Pancreas (tissue), 10 donors: ENCODE data around the gene FAM241A. TPM values are rescaled to one million over a fixed set of nuclear protein-coding genes. Genes with fewer than 3 reads are reported as not detected.
A peak's percentile ranks its signal among the peaks of the same experiment; 100 is the strongest.
"Not testable (repeated sequence)": the region's sequence is repeated elsewhere in the genome, so short reads cannot be mapped to it uniquely, and the experiment has no call there.

ENCODE experiments used
- ATAC-seq, 4 donors: fragments of 200-7000 bp; cut with Tn5 transposase; one replicate each; pipeline versions ENCODE4 v1.8.0 to v1.9.1; 2020; ENCODE audit warnings: mild to moderate bottlenecking in 4 of 4, moderate library complexity in 4 of 4
- DNase-seq, 6 donors: peaks; one replicate each; pipeline ENCODE4 v3.0.0-alpha.2; 2020
- FAIRE-seq: peaks from 2 replicates; lab custom pipeline; 2012; peaks lifted over from hg19 to GRCh38; lab: Jason Lieb, UNC
- H3K27ac ChIP-seq, 4 donors: fragments of 200-600 bp; sonication (generic); 1 replicate in 3 of 4; 2 replicates in 1 of 4; pipeline versions ENCODE4 v1.5.0 to v1.8.0; 2020
- H3K27me3 ChIP-seq, 4 donors: fragments of 200-600 bp; one replicate each; pipeline ENCODE4 v1.8.0; 2021
- H3K36me3 ChIP-seq, 3 donors: fragments of 200-600 bp; sonication (generic) in 1 of 3; one replicate each; pipeline versions ENCODE4 v1.5.0 to v1.8.0; 2020 to 2021
- H3K4me1 ChIP-seq, 3 donors: fragments of 200-600 bp; one replicate each; pipeline ENCODE4 v1.8.0; 2021
- H3K4me3 ChIP-seq, 4 donors: fragments of 200-600 bp; sonication (generic) in 2 of 4; one replicate each; pipeline versions ENCODE4 v1.5.0 to v1.8.0; 2020 to 2021
- H3K9me3 ChIP-seq, 4 donors: fragments of 200-600 bp; one replicate each; pipeline ENCODE4 v1.8.0; 2021
- WGBS, 2 donors: extraction: QIAGEN DNeasy Blood & Tissue Kit; methylation state at CpG; one replicate each; pipeline ENCODE4 v1.1.7; 2013; 5-methylcytosine and 5-hydroxymethylcytosine counted together
- intact Hi-C, 3 donors: fragments of 100-400 bp; cut with DNase I; formaldehyde crosslinking; loops; one replicate each; pipeline versions ENCODE4 v1.11.1 to v1.14.2; 2022
- polyA plus RNA-seq, 2 donors: library from polyadenylated mRNA; stranded (reverse); fragments of 200-250 nt; gene quantifications; one replicate each; pipeline ENCODE4 v1.2.3, GENCODE V29; 2013
- total RNA-seq, 6 donors: library from RNA; stranded (reverse); fragmentation: NEBNext Ultra II Directional in 4 of 6; extraction: Animal tissue kit (Norgen Biotek cat#: 25700) in 4 of 6; gene quantifications; one replicate each; pipeline versions ENCODE4 v1.2.1 to v1.2.4, GENCODE V29; 2021 to 2023
- TF ChIP-seq, protein P1 (sequence below), 4 donors: fragments of 200-600 bp; sonication (generic) in 3 of 4; IDR thresholded peaks; one replicate each; pipeline versions ENCODE4 v1.5.0 to v1.8.0; 2021; ENCODE audit warnings: antibody characterized with exemption in 4 of 4
- donor health status: healthy with polysubstance abuse.
- donor health status: DM: no; HTN: no; CAD: no; lungs with moderate emphysema.
- donor health status: DM: no; HTN: no; CAD: no.
- donor health status: control.
- donor health status: control.
- donor health status: Bipolar disorder and iron deficiency.
- donor health status: DM: yes; HTN: yes; CAD: no.
- donor health status: DM: no; HTN: no; CAD: no.
- donor health status: DM: no; HTN: no; CAD: no.
- donor health status: DM: yes; HTN: yes; CAD: no.

Gene FAM241A
- total and polyA plus RNA-seq, 8 donors: 0.51 to 1.4 (median 0.93) TPM

DNA sequence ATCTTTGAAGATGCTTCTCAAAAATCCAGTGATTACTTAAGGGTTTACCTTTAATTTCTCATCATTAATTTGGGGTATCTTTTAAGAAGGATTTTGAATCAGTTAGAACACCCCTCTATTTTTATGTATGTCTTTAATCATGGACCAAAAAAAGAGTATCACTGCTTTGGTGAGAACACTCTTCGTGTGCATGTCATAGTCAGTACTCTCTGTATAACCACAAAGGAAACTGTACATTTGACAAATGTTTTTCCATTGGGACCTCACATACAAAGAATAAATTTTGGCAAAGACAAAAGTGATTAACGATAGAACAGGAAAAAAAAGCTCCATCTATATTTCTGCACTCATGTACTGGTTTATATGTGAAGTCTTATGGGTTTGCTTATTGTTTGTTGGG is 31.3 kb downstream of the FAM241A start:
- no peak for FAIRE-seq
- ATAC-seq: no peak
- H3K4me3 ChIP-seq: no peak overlapping the region

DNA sequence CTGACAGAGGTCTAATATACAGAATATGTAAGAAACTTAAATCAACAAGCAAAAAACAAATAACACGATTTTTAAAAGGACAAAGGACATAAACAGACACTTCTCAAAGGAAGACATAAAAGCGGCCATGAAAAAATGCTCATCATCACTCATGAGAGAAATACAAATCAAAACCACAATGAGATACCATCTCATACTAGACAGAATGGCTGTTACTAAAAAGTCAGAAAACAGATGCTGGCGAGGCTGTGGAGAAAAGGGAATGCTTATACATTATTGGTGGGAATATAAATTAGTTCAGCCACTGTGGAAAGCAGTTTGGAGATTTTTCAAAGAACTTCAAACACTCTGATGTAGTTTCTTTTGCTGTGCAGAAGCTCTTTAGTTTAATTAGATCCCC is 33.5 kb downstream of the FAM241A start:
- ATAC-seq, H3K4me3 ChIP-seq, H3K9me3 ChIP-seq, H3K27me3 ChIP-seq, intact Hi-C loops, H3K4me1 ChIP-seq, DNase-seq, FAIRE-seq, H3K27ac ChIP-seq, H3K36me3 ChIP-seq: not testable (repeated sequence)
- 87 to 90% methylated on average over 3 of the region's 3 CpGs for WGBS, 2 donors

More for the DNA sequence above, 31.3 kb downstream of the FAM241A start:
- H3K27ac ChIP-seq: no peak overlapping the region
- 73 to 76% methylated on average over 2 of the region's 2 CpGs for WGBS, 2 donors
- TF ChIP-seq, protein P1, sequence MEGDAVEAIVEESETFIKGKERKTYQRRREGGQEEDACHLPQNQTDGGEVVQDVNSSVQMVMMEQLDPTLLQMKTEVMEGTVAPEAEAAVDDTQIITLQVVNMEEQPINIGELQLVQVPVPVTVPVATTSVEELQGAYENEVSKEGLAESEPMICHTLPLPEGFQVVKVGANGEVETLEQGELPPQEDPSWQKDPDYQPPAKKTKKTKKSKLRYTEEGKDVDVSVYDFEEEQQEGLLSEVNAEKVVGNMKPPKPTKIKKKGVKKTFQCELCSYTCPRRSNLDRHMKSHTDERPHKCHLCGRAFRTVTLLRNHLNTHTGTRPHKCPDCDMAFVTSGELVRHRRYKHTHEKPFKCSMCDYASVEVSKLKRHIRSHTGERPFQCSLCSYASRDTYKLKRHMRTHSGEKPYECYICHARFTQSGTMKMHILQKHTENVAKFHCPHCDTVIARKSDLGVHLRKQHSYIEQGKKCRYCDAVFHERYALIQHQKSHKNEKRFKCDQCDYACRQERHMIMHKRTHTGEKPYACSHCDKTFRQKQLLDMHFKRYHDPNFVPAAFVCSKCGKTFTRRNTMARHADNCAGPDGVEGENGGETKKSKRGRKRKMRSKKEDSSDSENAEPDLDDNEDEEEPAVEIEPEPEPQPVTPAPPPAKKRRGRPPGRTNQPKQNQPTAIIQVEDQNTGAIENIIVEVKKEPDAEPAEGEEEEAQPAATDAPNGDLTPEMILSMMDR (IDR thresholded peaks at IDR 0.05): no peak
- H3K36me3 ChIP-seq: no peaks in the 10 kb centered on the region
- H3K9me3 ChIP-seq: no peaks in the 10 kb centered on the region
- no peaks in the 10 kb centered on the region for H3K4me1 ChIP-seq
- no peak for DNase-seq
- intact Hi-C loops: no loop called here
- no peaks in the 10 kb centered on the region for H3K27me3 ChIP-seq

DNA sequence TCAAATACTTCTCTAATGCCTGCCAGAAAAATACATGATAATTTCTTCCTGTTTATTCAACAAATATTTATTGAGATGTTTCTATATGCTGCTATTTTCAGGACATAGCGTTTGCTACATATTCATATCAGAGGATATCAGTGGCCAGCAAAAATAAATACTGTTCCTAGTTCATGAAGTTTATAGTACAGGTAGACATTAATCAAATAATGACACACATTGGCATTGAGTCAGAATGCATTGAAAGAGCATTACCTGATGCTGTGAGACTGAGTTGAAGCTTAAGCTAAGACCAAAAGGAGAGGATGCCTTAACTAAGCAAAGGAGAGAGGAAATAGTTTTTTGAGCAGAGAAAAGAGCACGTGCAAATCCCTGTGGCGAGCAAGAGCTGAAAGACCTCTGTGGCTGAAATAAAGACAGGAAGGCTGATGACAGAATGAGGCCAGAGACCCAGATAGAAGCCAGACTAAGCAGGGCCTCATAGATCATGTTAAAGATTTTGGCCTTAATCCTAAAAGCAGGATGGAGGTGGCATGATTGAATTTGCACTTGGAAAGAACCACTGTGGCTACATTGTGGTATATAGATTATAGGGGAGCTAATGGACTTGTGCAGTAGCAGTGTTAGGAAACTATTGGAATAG is 36.2 kb downstream of the FAM241A start:
- H3K27me3 ChIP-seq: no peaks in the 10 kb centered on the region
- TF ChIP-seq, protein P1 (IDR thresholded peaks at IDR 0.05): no peak
- 61 to 63% methylated on average over 3 of the region's 3 CpGs for WGBS, 2 donors
- intact Hi-C loops: no loop called here
- H3K4me1 ChIP-seq: no peaks in the 10 kb centered on the region
- DNase-seq: no peak
- no peaks in the 10 kb centered on the region for H3K9me3 ChIP-seq
- H3K4me3 ChIP-seq: no peak overlapping the region
- no peak overlapping the region for H3K27ac ChIP-seq
- H3K36me3 ChIP-seq: no peaks in the 10 kb centered on the region
- FAIRE-seq: no peak
- peak in 3 of 4 donors; percentile 23 to 51 (median 34) for ATAC-seq

DNA sequence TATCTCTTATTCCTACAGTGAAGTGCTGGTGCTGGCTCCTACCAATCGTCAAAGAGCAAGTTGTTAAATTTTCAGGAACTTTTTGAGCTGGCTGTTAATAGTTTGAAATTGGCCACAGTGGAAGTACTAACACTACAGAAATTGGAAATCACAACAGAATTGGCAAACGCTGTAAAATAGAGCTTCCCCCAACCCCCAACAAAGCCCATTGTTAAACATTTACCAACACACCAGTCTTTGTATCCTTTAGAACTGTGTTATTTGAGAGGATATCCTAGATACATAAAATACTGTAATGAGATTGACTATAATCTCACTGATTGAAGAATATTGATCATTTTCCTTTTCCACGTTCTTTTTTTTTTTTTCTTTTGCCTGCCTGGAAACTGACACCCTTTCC is 37.4 kb downstream of the FAM241A start:
- intact Hi-C loops: no loop called here
- TF ChIP-seq, protein P1 (IDR thresholded peaks at IDR 0.05): no peak
- no peaks in the 10 kb centered on the region for H3K36me3 ChIP-seq
- H3K27ac ChIP-seq: no peak overlapping the region
- ATAC-seq (no peak), FAIRE-seq (no peak), DNase-seq (no peak)
- H3K4me3 ChIP-seq: no peak overlapping the region
- H3K4me1 ChIP-seq: no peaks in the 10 kb centered on the region
- no peaks in the 10 kb centered on the region for H3K27me3 ChIP-seq
- 50 to 60% methylated on average over 3 of the region's 3 CpGs for WGBS, 2 donors
- no peaks in the 10 kb centered on the region for H3K9me3 ChIP-seq

DNA sequence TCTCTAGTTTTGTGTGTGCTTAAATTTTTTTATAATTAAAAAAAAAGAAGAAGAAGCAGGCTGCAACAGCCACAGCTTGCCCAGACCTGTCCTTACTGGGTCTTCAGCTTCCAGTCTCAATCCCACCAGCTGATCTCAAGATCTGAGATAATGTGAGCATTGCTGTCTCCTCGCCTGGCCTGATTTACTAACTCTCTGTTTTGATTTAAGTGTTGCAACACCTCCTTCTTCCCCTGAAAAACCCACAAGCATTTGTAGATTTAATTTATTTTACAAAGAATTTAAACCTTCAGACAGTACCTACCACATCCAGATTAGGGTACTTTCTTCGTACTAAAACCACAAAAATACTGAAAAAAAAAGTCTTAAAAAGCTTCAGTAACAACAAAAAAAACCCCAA is 38.0 kb downstream of the FAM241A start:
- intact Hi-C loops: no loop called here
- ATAC-seq: no peak
- H3K36me3 ChIP-seq: no peaks in the 10 kb centered on the region

More for the DNA sequence above, 38.0 kb downstream of the FAM241A start:
- Histone ChIP-seq H3K4me1 (no peaks in the 10 kb centered on the region), H3K4me3 (no peak overlapping the region), H3K27me3 (no peaks in the 10 kb centered on the region), H3K9me3 (no peaks in the 10 kb centered on the region), H3K27ac (no peak overlapping the region)
- no peak for FAIRE-seq
- WGBS, 2 donors: 88 to 93% methylated on average over 2 of the region's 2 CpGs
- DNase-seq: no peak
- TF ChIP-seq, protein P1 (IDR thresholded peaks at IDR 0.05): no peak
